NOMO-1 (cell line): Measurements from ENCODE around the gene INTS11.

ENCODE experiments used
- DNase-seq, 2 experiments: peaks; one replicate each; lab custom pipeline; 2025; ENCODE audit not compliant: unreplicated experiment in 2 of 2; lab: John Stamatoyannopoulos, UW

Gene INTS11

DNA sequence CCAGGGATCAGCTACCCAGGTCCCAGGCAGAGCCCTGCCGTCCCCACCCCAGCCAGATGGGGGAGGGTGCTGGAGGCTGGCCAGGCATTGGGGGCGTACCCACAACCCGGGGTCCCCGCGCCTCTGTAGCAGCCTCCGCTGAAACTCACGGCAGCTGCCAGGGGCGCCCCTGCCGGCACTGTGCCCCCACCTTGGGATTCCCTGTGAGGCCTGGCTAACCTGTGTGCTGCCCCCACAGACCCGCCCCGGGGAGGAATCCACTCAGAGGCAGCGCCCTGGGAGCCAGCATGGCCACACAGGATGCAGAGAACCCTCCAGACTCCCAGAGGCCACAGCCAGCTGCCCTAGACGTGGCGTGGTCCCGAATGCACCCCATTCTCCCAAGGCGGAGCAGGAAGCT is 20.9 kb upstream of the INTS11 start:
- DNase-seq: no peak

DNA sequence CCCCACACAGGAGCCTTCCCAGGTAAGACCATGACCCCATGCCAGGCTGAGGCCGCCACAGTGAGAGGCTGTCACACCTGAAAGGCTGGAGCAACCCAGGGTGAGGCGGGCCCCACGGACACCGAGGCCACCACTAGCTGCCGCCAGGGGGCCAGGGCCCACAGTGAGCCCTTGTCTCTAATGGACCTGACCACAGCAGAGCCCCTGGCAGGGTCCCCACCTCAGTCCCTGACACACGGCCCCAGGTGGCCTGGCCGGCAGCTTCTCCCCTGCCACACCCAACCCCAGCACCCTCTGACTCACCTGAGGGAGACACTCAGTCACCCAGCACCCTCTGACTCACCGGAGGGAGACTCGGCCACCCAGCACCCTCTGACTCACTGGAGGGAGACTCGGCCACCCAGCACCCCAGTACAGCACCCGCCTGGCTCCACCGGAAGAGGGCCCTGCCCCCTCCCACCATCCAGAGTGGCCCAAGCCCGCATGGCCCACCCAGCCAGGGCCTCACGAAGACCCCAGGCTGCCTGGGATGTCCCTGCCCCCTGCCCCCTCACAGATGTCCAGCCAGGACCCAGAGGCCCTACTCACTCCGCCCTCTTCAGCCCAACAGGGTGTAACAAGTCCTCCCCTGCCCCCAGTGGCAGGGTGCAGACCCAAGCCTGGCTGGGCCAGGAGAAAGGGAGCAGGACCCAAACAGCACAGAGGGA is 20.3 kb upstream of the INTS11 start:
- DNase-seq: no peak

DNA sequence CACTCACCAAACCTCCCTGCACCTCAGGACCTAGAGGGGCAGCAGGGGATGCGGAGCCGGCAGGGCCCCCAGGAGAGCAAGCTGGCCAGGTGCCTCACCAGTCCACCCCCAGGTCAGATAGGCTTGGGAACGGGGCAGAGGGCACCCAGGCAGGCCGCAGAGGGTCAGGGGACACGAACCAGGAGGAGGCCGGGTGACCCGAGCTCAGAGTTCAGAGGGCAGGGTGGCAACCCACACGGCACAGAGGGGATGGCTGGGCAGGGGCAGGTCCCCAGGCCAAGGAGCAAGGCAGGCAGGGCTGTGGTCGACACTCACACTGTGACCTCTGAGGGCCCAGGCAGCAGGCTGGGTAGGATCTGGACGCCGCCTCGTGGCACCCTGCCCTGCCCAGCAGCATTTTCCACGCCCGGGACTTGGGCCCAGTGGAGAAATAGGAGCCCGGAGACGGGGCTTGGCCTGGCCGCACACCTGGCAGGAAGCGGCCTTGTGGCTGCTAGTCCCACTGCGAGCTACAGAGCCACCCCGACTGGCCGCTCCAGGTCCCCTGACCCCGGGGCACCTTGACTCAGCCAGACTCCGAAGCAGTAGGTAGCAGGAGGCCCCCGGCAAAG is 19.5 kb upstream of the INTS11 start:
- DNase-seq: no peak

DNA sequence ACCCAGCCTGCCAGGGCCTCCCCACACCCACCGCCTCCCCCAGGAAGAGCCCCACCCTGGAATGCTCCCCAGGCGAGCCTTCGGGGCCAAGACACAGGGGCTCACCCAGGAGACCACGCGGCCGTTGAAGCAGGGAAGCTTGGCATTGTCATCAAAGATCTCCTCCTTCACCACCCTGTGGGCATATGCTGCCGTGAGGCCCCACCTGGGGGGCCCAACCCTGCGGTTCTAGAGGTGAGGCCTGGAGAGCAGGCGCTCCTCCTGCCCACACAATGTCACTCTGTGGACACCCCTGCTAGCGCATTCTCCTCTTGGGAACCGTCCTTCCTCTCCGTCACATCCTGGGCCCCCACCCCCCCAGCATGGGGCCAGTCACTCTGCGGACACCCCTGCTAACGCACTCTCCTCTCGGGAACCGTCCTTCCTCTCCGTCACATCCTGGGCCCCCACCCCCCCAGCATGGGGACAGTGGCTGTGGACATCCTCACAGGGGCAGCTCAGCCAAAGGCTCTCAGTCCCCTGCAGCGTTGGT is 18.2 kb upstream of the INTS11 start:
- DNase-seq: no peak

DNA sequence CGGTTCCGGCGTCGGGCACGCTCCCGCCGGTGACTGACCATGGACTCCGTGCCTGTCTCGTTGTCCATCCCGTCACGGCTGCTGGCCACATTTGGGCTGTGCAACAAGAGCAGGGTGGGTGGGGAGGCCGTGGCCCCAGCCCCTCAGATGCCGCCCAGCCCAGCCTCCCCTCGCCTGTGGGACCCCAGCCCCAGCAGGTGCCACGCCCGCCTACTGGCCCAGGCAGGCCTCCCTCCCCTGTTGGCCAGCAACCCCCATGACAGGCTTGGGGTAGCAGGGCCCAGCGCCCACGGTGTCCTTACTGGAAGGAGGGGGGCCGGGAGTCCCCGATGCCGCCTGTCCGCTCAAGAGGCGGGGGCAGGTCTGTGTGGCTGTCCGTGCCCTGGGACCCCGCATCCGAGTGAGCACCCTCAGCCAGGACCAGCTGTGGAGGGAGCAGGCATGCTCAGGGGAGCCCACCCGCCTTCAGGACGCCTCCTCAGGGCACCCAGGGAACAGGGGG is 17.7 kb upstream of the INTS11 start:
- no peak for DNase-seq

DNA sequence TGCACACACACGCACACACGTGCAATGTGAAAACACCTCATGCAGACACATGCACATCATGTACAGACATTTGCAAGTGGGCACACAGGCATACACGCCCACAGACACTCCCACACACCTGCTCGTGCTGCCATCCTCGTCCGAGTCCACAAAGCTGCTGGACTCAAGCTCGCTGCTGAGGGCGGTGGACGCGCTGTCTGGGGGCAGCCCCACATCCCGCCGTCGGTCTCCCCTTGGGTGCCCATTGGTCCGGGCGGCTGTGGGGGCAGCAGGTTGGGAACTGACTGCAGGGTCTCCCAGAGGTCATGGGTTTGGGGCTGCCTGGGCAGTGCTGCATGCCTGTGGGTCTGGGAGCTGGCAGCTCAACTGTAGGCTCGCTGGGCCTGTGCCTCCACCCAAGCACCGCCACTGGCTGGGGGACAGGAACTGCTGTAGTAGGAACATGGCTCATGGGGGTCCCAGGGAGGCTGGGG is 17.1 kb upstream of the INTS11 start:
- no peak for DNase-seq

DNA sequence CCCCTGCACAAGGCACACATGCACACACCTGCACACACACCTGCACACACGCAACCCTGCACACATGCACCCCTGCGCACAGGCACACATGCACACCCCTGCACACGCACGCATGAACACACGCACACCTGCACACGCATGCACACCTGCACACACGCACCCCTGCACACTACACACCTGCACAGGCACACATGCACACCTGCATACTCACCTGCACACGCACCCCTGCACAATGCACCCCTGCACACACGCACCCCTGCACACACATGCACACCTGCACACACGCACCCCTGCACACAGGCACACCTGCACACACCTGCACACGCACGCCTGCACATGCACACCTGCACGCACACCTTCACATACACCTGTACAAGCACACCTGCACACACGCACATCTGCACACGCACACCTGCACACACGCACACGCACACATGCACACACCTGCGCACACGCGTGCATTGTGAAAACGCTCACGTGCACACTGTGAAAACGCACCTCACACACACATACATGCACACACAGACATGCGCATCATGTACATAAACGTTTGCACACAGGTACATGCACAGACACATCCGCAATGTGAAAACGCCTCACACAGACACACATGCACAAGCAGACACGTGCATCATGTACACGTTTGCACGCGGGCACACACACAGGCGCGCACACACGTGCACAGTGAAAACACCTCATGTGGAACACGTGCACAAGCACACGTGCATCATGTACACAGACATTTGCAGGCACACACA is 16.5 kb upstream of the INTS11 start:
- DNase-seq: no peak

DNA sequence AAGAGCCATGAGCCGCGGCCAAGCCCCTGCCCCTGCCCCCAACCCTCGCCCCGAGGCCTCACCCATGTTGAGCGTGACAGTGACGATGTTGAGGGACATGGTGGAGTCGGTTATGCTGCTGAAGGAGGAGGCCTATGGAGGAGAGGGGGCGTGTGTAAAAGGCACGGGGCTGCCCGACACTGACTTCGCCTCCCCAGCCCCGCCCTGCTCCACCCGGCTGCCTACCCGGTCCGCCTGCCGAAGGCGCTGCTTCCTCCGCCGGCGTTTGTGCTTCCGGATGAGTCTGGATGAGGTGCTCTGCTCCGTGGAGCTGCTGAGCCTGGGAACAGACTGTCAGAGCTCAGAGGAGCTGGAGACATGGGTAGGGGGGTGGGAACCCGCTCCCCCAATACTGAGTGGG is 15.7 kb upstream of the INTS11 start:
- DNase-seq: no peak

DNA sequence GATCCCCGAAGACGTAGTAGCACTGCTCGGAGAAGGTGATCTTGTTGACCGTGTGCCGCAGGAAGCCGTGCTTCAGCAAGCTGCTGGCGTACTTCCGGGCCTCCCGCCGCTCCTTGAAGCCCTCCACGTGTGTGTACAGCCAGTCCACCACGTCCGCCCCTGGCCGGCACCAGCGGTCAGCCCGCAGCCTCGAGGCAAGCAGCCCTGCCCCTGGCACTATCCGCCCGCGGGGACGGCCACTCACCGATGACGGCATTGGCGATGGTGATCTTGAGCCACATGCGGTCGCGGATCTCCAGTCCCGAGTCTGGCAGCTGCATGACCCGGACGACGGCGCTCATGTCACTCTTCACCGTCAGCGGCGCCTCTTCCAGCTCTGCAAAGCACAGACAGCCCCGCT is 13.8 kb upstream of the INTS11 start:
- no peak for DNase-seq

- no peak for DNase-seq
Observed at GRCh38 chr1:1337793-1338147, 13.3 kb upstream of the INTS11 start.

GRCh38 chr1:1336931-1337792 is 12.7 kb upstream of the INTS11 start:
- DNase-seq: no peak

GRCh38 chr1:1336446-1336845 is 12.0 kb upstream of the INTS11 start:
- no peak for DNase-seq

GRCh38 chr1:1335792-1336248 is 11.4 kb upstream of the INTS11 start:
- DNase-seq: no peak

- DNase-seq: no peak
Observed at GRCh38 chr1:1335283-1335682, 10.8 kb upstream of the INTS11 start.

GRCh38 chr1:1334835-1335234 is 10.4 kb upstream of the INTS11 start:
- no peak for DNase-seq

GRCh38 chr1:1333551-1334241 is 9.2 kb upstream of the INTS11 start:
- no peak for DNase-seq

DNA sequence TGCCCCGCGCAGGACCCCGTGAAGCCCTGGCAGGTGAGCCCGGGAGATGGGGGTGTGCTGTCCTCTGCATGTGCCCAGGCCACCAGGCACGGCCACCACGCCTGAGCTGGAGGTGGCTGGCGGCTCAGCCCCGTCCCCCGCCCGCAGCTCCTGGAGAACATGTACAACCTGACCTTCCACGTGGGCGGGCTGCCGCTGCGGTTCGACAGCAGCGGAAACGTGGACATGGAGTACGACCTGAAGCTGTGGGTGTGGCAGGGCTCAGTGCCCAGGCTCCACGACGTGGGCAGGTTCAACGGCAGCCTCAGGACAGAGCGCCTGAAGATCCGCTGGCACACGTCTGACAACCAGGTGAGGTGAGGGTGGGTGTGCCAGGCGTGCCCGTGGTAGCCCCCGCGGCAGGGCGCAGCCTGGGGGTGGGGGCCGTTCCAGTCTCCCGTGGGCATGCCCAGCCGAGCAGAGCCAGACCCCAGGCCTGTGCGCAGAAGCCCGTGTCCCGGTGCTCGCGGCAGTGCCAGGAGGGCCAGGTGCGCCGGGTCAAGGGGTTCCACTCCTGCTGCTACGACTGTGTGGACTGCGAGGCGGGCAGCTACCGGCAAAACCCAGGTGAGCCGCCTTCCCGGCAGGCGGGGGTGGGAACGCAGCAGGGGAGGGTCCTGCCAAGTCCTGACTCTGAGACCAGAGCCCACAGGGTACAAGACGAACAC is 8.5 kb upstream of the INTS11 start:
- no peak for DNase-seq

DNA sequence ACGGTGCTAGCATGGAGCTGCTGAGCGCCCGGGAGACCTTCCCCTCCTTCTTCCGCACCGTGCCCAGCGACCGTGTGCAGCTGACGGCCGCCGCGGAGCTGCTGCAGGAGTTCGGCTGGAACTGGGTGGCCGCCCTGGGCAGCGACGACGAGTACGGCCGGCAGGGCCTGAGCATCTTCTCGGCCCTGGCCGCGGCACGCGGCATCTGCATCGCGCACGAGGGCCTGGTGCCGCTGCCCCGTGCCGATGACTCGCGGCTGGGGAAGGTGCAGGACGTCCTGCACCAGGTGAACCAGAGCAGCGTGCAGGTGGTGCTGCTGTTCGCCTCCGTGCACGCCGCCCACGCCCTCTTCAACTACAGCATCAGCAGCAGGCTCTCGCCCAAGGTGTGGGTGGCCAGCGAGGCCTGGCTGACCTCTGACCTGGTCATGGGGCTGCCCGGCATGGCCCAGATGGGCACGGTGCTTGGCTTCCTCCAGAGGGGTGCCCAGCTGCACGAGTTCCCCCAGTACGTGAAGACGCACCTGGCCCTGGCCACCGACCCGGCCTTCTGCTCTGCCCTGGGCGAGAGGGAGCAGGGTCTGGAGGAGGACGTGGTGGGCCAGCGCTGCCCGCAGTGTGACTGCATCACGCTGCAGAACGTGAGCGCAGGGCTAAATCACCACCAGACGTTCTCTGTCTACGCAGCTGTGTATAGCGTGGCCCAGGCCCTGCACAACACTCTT is 7.7 kb upstream of the INTS11 start:
- no peak for DNase-seq
